Measurements from ENCODE around the gene STARD5. TPM values are rescaled to one million over a fixed set of nuclear protein-coding genes. Genes with fewer than 3 reads are reported as not detected.

The STARD5 gene
- total RNA-seq, 4 donors from 2014 or later, result 54.6 to 88.2 (median 67.4) TPM

GRCh38 chr15:81362790-81363189, 38.8 kb upstream of the STARD5 start:
- Histone ChIP-seq H3K4me1 (peaks cover 4% of the 10 kb centered on the region), H3K9me3 (no peaks in the 10 kb centered on the region), H3K4me3 (no peak overlapping the region), H3K36me3 (no peaks in the 10 kb centered on the region), H3K27me3 (no peaks in the 10 kb centered on the region), H3K27ac (no peak overlapping the region)
- 78% methylated on average over 11 of the region's 11 CpGs for WGBS
- TF ChIP-seq CTCF (IDR thresholded peaks at IDR 0.05) (no peak), POLR2A (IDR thresholded peaks at IDR 0.05) (no peak), POLR2AphosphoS5 (IDR thresholded peaks at IDR 0.05) (no peak), EP300 (IDR thresholded peaks at IDR 0.05) (no peak)
- DNase-seq (ENCODE audit: low spot score in 2 of 2), result no peak

- Histone ChIP-seq H3K4me3 (no peak overlapping the region), H3K4me1 (peaks cover 4% of the 10 kb centered on the region), H3K27me3 (no peaks in the 10 kb centered on the region), H3K27ac (no peak overlapping the region), H3K9me3 (no peaks in the 10 kb centered on the region), H3K36me3 (no peaks in the 10 kb centered on the region)
- TF ChIP-seq POLR2A (IDR thresholded peaks at IDR 0.05) (no peak), POLR2AphosphoS5 (IDR thresholded peaks at IDR 0.05) (no peak)
- DNase-seq (ENCODE audit: low spot score in 2 of 2), result no peak
- 94% methylated on average over 7 of the region's 7 CpGs for WGBS
These were observed 38.0 kb upstream of the STARD5 start for GRCh38 chr15:81361891-81362290.

GRCh38 chr15:81360491-81360890, 36.5 kb upstream of the STARD5 start:
- Histone ChIP-seq H3K4me3 (no peak overlapping the region), H3K27ac (no peak overlapping the region), H3K4me1 (peaks cover 4% of the 10 kb centered on the region), H3K27me3 (no peaks in the 10 kb centered on the region), H3K36me3 (no peaks in the 10 kb centered on the region), H3K9me3 (no peaks in the 10 kb centered on the region)
- no peak for TF ChIP-seq EP300 (IDR thresholded peaks at IDR 0.05)
- TF ChIP-seq POLR2A (IDR thresholded peaks at IDR 0.05), result no peak
- WGBS, result 89% methylated on average over 5 of the region's 5 CpGs
- DNase-seq (ENCODE audit: low spot score in 2 of 2), result no peak

GRCh38 chr15:81358248-81358647, 34.3 kb upstream of the STARD5 start:
- H3K27me3 ChIP-seq, result no peaks in the 10 kb centered on the region
- no peak overlapping the region for H3K27ac ChIP-seq
- no peaks in the 10 kb centered on the region for H3K9me3 ChIP-seq
- TF ChIP-seq EP300 (IDR thresholded peaks at IDR 0.05) (no peak), POLR2A (IDR thresholded peaks at IDR 0.05) (no peak), POLR2AphosphoS5 (IDR thresholded peaks at IDR 0.05) (no peak), CTCF (IDR thresholded peaks at IDR 0.05) (no peak)
- H3K4me1 ChIP-seq, result peaks cover 4% of the 10 kb centered on the region
- no peak for DNase-seq (ENCODE audit: low spot score in 2 of 2)
- H3K36me3 ChIP-seq, result no peaks in the 10 kb centered on the region
- 84% methylated on average over 6 of the region's 6 CpGs for WGBS
- H3K4me3 ChIP-seq, result no peak overlapping the region

- no peaks in the 10 kb centered on the region for H3K36me3 ChIP-seq
- no peak overlapping the region for H3K27ac ChIP-seq
- no peaks in the 10 kb centered on the region for H3K9me3 ChIP-seq
- no peaks in the 10 kb centered on the region for H3K4me1 ChIP-seq
- 81% methylated on average over 6 of the region's 6 CpGs for WGBS
- TF ChIP-seq CTCF (IDR thresholded peaks at IDR 0.05) (no peak), POLR2A (IDR thresholded peaks at IDR 0.05) (no peak), EP300 (IDR thresholded peaks at IDR 0.05) (no peak), POLR2AphosphoS5 (IDR thresholded peaks at IDR 0.05) (no peak)
- H3K27me3 ChIP-seq, result no peaks in the 10 kb centered on the region
- DNase-seq (ENCODE audit: low spot score in 2 of 2), result no peak
- H3K4me3 ChIP-seq, result no peak overlapping the region
These were observed 33.3 kb upstream of the STARD5 start for GRCh38 chr15:81357180-81357686.

GRCh38 chr15:81356252-81356651, 32.3 kb upstream of the STARD5 start:
- no peak for DNase-seq (ENCODE audit: low spot score in 2 of 2)
- H3K36me3 ChIP-seq, result no peaks in the 10 kb centered on the region
- 79% methylated on average over 5 of the region's 5 CpGs for WGBS
- H3K27me3 ChIP-seq, result no peaks in the 10 kb centered on the region
- H3K27ac ChIP-seq, result no peak overlapping the region
- no peaks in the 10 kb centered on the region for H3K4me1 ChIP-seq
- TF ChIP-seq POLR2A (IDR thresholded peaks at IDR 0.05), result no peak
- TF ChIP-seq POLR2AphosphoS5 (IDR thresholded peaks at IDR 0.05), result no peak
- TF ChIP-seq EP300 (IDR thresholded peaks at IDR 0.05), result no peak
- no peak for TF ChIP-seq CTCF (IDR thresholded peaks at IDR 0.05)
- H3K9me3 ChIP-seq, result no peaks in the 10 kb centered on the region
- no peak overlapping the region for H3K4me3 ChIP-seq
